ENCODE measurements around the gene LILRA5. TPM values are rescaled to one million over a fixed set of nuclear protein-coding genes. Genes with fewer than 3 reads are reported as not detected.

The LILRA5 gene
- total and polyA plus RNA-seq, 9 donors: 0.33 to 4.6 (median 0.82) TPM; not detected in 1

DNA sequence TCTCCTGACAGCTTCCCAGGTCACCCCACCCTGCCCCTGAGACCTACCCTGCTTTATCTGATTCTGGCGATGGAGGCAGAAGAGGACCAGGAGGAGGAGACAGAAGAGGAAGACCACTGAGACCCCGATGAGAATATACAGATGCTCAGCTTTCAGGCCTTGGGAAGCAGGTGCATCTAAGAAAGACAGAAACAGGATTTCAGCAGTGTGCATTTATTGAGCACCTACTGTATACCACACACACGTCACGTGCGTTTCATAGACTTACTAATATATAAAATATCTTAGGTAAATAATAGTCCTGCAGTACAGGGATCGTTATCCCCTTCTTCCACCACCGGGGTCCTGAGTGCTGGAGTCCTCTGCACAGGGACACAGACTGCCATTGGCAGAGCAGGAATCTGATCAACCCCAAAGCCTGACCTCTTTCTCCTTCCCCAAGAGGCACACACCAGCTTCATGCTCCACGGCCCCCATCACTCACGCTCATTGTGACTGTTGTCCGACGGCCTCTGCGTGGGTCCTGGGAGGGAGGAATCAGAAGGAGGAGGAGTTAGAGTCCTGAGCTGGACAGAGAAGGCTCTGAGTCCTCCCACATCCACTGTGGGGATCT is 43.6 kb upstream of the LILRA5 start:
- no peaks in the 10 kb centered on the region for H3K9me3 ChIP-seq
- H3K27me3 ChIP-seq: no peaks in the 10 kb centered on the region
- DNase-seq: no peak
- no peak overlapping the region for H3K27ac ChIP-seq
- H3K36me3 ChIP-seq: no peaks in the 10 kb centered on the region
- WGBS, 3 donors: 63 to 72% (median 70%) methylated on average over 12 of the region's 12 CpGs
- H3K4me1 ChIP-seq (ENCODE audit: insufficient read depth): no peaks in the 10 kb centered on the region
- intact Hi-C loops (cut with DNase I): no loop called here
- H3K4me3 ChIP-seq: no peak overlapping the region
- no peak for TF ChIP-seq POLR2A (IDR thresholded peaks at IDR 0.05)
- no peak for TF ChIP-seq EP300 (IDR thresholded peaks at IDR 0.05)
- TF ChIP-seq, protein P1, sequence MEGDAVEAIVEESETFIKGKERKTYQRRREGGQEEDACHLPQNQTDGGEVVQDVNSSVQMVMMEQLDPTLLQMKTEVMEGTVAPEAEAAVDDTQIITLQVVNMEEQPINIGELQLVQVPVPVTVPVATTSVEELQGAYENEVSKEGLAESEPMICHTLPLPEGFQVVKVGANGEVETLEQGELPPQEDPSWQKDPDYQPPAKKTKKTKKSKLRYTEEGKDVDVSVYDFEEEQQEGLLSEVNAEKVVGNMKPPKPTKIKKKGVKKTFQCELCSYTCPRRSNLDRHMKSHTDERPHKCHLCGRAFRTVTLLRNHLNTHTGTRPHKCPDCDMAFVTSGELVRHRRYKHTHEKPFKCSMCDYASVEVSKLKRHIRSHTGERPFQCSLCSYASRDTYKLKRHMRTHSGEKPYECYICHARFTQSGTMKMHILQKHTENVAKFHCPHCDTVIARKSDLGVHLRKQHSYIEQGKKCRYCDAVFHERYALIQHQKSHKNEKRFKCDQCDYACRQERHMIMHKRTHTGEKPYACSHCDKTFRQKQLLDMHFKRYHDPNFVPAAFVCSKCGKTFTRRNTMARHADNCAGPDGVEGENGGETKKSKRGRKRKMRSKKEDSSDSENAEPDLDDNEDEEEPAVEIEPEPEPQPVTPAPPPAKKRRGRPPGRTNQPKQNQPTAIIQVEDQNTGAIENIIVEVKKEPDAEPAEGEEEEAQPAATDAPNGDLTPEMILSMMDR (IDR thresholded peaks at IDR 0.05): no peak

GRCh38 chr19:54355675-54356074 is 42.7 kb upstream of the LILRA5 start:
- Histone ChIP-seq H3K4me3 (no peak overlapping the region), H3K27me3 (no peaks in the 10 kb centered on the region), H3K9me3 (no peaks in the 10 kb centered on the region), H3K36me3 (no peaks in the 10 kb centered on the region), H3K27ac (no peak overlapping the region), H3K4me1 (ENCODE audit: insufficient read depth) (no peaks in the 10 kb centered on the region)
- no peak for DNase-seq
- TF ChIP-seq, protein P1 (IDR thresholded peaks at IDR 0.05): no peak
- TF ChIP-seq EP300 (IDR thresholded peaks at IDR 0.05) (no peak), POLR2A (IDR thresholded peaks at IDR 0.05) (no peak)
- intact Hi-C loops (cut with DNase I): no loop called here
- WGBS, 3 donors: 69 to 74% (median 74%) methylated on average over 14 of the region's 14 CpGs

DNA sequence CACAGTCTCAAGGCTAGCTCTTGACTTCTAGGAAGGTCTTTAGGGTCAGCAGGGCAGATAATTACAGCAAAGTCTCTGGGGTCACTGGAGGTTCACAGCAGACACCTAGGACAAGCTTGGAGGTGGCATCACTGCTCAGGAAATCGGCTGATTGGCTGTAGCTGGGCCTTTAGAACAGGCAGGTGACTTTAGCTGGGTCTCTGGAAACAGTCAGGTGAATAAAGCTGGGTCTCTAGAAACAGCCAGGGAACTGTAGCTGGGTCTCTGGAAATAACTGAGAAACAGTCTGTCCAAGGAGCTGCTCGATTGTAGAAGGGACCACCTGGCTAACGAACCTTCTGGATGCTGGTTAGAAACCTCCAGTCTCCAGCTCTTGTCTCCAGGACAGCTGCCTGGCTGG is 41.8 kb upstream of the LILRA5 start:
- H3K36me3 ChIP-seq: no peaks in the 10 kb centered on the region
- TF ChIP-seq, protein P1 (IDR thresholded peaks at IDR 0.05): no peak
- no peak for TF ChIP-seq EP300 (IDR thresholded peaks at IDR 0.05)
- no peak for TF ChIP-seq POLR2A (IDR thresholded peaks at IDR 0.05)
- H3K27me3 ChIP-seq: no peaks in the 10 kb centered on the region
- 43 to 50% (median 44%) methylated on average over 3 of the region's 3 CpGs for WGBS, 3 donors
- no peak for DNase-seq
- no peaks in the 10 kb centered on the region for H3K9me3 ChIP-seq
- intact Hi-C loops (cut with DNase I): no loop called here
- H3K4me1 ChIP-seq (ENCODE audit: insufficient read depth): no peaks in the 10 kb centered on the region
- H3K27ac ChIP-seq: no peak overlapping the region
- no peak overlapping the region for H3K4me3 ChIP-seq

GRCh38 chr19:54352546-54352945 is 39.6 kb upstream of the LILRA5 start:
- Histone ChIP-seq H3K27me3 (no peaks in the 10 kb centered on the region), H3K4me3 (no peak overlapping the region), H3K9me3 (no peaks in the 10 kb centered on the region), H3K4me1 (ENCODE audit: insufficient read depth) (no peaks in the 10 kb centered on the region), H3K27ac (no peak overlapping the region), H3K36me3 (no peaks in the 10 kb centered on the region)
- no peak for DNase-seq
- WGBS, 3 donors: 57 to 81% (median 68%) methylated on average over 3 of the region's 3 CpGs
- TF ChIP-seq POLR2A (IDR thresholded peaks at IDR 0.05) (no peak), EP300 (IDR thresholded peaks at IDR 0.05) (no peak)
- TF ChIP-seq, protein P1 (IDR thresholded peaks at IDR 0.05): no peak
- intact Hi-C loops (cut with DNase I): no loop called here

Measured in ovary (tissue), 9 donors.